Activated CD4-positive, alpha-beta T cell treated with anti-CD3 and anti-CD28 coated beads, Interleukin-2, amount 10 ng/mL, durations not matched to agents 24 days and 14 days (primary cell): ENCODE data around the gene CDC45. TPM values are rescaled to one million over a fixed set of nuclear protein-coding genes. Genes with fewer than 3 reads are reported as not detected.

ENCODE experiments used
- DNase-seq: peaks from one replicate; pipeline ENCODE4 v3.0.0; 2022
- H3K27ac Mint-ChIP-seq: one replicate; pipeline ENCODE4 v1.8.0; 2022; ENCODE audit warnings: mild to moderate bottlenecking, mixed read lengths
- H3K27me3 Mint-ChIP-seq: one replicate; pipeline ENCODE4 v1.8.0; 2022; ENCODE audit warnings: mixed read lengths
- H3K36me3 Mint-ChIP-seq: one replicate; pipeline ENCODE4 v1.8.0; 2022; ENCODE audit warnings: low read depth, mild to moderate bottlenecking, mixed read lengths
- H3K4me1 Mint-ChIP-seq: one replicate; pipeline ENCODE4 v1.8.0; 2021; ENCODE audit warnings: mixed read lengths
- H3K4me3 Mint-ChIP-seq: one replicate; pipeline ENCODE4 v1.8.0; 2022; ENCODE audit warnings: mild to moderate bottlenecking, moderate library complexity, mixed read lengths
- H3K9me3 Mint-ChIP-seq: one replicate; pipeline ENCODE4 v1.8.0; 2021; ENCODE audit warnings: mixed read lengths
- intact Hi-C: fragments of 100-400 bp; cut with micrococcal nuclease; formaldehyde crosslinking; loops from one replicate; pipeline ENCODE4 v1.15.1; 2023
- total RNA-seq: library from RNA; stranded (reverse); gene quantifications from 2 replicates; pipeline ENCODE4 v1.2.3, GENCODE V29; 2022

CDC45 gene
- total RNA-seq, 1 donor from 2014 or later: 123 TPM

DNA sequence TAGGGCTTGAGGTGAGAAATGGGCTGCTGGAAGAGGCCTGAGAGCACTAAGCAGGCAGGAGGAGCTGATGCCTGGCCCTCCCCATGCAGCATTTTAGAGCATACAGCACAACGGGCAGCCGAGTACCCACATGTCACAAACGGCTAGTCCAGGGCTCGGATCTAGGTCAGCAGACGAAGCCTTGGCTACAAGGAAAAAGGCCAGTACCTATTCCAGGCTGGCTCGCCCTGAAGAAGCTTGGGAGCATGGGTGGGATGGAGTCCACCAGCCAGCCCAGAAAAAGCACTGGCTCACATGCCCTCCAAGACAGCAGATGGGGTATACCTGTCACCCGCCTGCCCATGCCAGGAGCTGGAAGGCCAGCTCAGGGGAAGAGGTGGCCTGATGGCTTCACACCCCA is 10.3 kb upstream of the CDC45 start:
- intact Hi-C loops: no loop called here
- no peak overlapping the region for H3K27ac Mint-ChIP-seq
- H3K36me3 Mint-ChIP-seq: peaks cover 64% of the 10 kb centered on the region
- no peak for DNase-seq
- H3K9me3 Mint-ChIP-seq: no peaks in the 10 kb centered on the region
- H3K4me3 Mint-ChIP-seq: no peak overlapping the region
- H3K4me1 Mint-ChIP-seq: peaks cover under 1% of the 10 kb centered on the region
- H3K27me3 Mint-ChIP-seq: no peaks in the 10 kb centered on the region

DNA sequence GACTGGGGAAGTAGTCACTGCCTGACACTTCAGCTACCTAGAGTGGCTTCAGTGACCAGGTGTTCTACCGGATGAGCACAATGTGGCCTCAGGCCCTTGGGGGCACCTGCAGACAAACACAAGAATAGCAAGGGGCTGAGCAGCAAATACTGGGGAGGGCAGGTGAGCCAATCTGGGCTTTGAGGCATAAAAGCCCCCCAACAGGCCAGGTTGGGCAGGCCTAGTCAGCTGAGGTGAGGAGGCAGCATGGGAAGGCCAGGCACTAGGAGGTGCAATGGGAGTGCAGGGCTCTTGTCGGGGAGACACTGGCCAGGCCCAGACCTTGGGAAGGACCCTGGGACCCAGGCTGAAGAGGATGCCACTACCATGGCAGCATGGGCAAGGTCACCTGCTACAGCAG is 9.7 kb upstream of the CDC45 start:
- Mint-ChIP-seq H3K27me3 (no peaks in the 10 kb centered on the region), H3K36me3 (peaks cover 62% of the 10 kb centered on the region), H3K27ac (no peak overlapping the region), H3K4me3 (no peak overlapping the region), H3K9me3 (no peaks in the 10 kb centered on the region), H3K4me1 (no peaks in the 10 kb centered on the region)
- intact Hi-C loops: no loop called here
- no peak for DNase-seq

DNA sequence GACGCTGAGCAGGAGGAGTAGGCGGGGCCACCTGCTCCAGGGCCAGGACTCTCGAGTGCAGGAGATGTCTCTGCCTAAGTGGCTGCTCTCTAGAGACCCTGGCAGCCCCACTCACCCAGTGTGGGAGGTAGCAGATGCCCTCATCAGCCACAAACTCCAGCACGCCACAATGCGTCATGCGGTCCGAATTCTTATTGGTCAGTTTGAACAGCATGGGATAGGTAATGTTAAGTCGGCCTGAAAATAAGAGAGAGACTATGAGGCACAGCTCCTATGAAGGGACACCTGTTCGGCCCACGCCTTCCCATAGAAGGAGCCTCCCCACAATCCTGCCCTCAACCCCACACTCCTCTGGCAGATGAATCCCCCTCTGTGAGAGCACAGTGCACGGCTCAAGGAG is 8.1 kb upstream of the CDC45 start:
- H3K4me3 Mint-ChIP-seq: no peak overlapping the region
- H3K4me1 Mint-ChIP-seq: peaks cover 10% of the 10 kb centered on the region
- no peaks in the 10 kb centered on the region for H3K27me3 Mint-ChIP-seq
- DNase-seq: no peak
- no peak overlapping the region for H3K27ac Mint-ChIP-seq
- intact Hi-C loops: no loop called here
- H3K9me3 Mint-ChIP-seq: no peaks in the 10 kb centered on the region
- peaks cover 61% of the 10 kb centered on the region for H3K36me3 Mint-ChIP-seq

DNA sequence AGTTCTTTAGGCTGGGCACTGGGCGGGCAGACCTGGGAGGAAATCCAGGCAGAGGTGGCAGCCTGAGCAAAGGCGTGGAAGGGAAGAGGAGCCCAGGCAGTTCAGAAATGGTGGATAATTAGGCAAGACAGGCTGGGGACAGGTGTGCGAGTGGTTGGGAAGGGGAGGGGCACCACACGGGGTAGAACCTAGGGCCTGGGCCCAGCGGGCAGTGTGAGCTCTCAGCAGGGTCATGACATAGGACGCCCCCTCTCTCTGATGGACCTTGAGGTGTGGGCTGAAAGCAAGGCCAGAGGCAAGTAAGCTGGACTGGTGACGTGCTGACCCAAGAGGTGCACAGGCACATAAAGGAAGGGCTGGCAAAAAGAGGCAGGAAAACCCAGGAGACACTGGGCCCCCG is 7.5 kb upstream of the CDC45 start:
- no peaks in the 10 kb centered on the region for H3K9me3 Mint-ChIP-seq
- H3K4me3 Mint-ChIP-seq: no peak overlapping the region
- peaks cover 13% of the 10 kb centered on the region for H3K4me1 Mint-ChIP-seq
- intact Hi-C loops: no loop called here
- H3K36me3 Mint-ChIP-seq: peaks cover 60% of the 10 kb centered on the region
- H3K27ac Mint-ChIP-seq: peak overlapping the region; percentile 24
- H3K27me3 Mint-ChIP-seq: no peaks in the 10 kb centered on the region
- DNase-seq: no peak

DNA sequence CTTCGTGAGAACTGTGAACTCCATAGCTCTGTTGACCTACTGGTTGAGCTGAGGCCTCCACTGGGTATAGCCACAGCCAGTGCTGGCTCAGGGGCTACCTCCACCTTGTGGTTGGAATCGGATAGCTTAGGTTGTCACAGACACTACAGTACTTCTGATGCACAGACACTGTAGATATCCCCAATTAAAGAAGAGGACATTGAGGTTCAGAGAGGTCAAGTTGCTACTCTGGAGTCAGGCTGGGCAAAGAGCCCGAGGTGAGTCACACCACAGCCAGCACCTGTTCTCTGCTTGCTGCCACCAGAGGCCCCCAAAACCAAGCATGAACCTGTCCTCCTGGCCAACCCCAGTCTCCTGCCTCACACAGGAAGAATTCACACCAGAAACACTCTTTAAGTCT is 6.1 kb upstream of the CDC45 start:
- Mint-ChIP-seq H3K9me3 (no peaks in the 10 kb centered on the region), H3K36me3 (peaks cover 47% of the 10 kb centered on the region), H3K27ac (no peak overlapping the region)

DNA sequence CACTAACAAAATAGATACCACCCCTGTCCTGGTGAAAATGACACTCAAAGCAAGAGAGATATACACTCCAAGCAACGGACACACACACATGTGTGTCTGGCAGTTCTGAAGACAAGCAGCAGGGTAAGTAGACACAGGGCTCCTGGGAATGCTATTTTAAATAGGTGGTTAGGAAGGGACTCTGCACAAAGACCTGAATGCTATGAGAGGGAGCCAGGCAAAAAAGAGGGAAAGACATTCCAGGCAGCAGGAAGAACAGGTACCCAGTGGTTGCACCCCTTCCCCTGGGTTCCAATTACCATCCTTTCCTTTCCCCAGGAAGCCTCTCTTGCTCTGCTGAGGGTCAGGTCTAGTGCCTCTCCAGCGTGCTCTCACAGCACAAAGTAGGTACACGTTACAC is 3.7 kb upstream of the CDC45 start:
- DNase-seq: no peak
- H3K27me3 Mint-ChIP-seq: no peaks in the 10 kb centered on the region
- H3K4me1 Mint-ChIP-seq: peaks cover 36% of the 10 kb centered on the region
- no peaks in the 10 kb centered on the region for H3K9me3 Mint-ChIP-seq
- intact Hi-C loops: loop anchor here (5.0 kb wide), 1 partner anchor 156 kb away; no protein-coding TSS in a partner anchor
- H3K27ac Mint-ChIP-seq: peak overlapping the region; percentile 60
- H3K4me3 Mint-ChIP-seq: no peak overlapping the region
- H3K36me3 Mint-ChIP-seq: peaks cover 41% of the 10 kb centered on the region

More for the DNA sequence above, 6.1 kb upstream of the CDC45 start:
- intact Hi-C loops: no loop called here
- Mint-ChIP-seq H3K4me1 (peaks cover 22% of the 10 kb centered on the region), H3K4me3 (no peak overlapping the region), H3K27me3 (no peaks in the 10 kb centered on the region)
- no peak for DNase-seq

DNA sequence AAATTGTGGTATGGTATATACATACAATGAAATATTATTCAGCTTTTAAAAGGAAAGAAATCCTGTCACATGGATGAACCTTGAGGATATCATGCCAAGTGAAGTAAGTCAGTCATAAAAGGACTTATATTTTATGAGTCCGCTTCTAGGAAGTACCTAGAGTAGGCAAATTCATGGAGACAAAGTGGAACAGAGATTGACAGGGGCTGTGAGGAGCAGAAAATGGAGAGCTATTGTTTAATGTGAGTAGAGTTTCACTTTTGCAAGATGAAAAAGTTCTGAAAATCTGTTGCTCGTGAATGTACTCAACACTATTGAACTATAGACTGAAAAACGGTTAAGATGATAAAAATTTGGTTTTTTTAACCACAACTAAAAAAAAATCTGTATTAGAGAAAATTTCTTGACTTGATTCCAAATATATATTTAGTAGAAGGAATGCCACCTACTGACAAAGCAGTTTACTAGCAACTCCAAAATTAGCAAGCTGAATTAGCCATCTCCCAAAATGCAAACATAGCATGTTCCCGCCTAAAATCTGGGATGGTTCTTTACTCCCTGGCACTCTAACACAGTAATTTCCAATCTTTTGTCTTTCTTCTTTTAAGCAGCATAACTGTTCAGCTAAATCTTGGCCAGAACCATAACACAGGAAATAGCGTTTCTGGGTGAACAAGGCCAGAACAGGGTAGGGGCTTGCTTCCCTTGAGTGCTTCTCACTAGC is 2.2 kb upstream of the CDC45 start:
- peak overlapping the region; percentile 100 for H3K4me3 Mint-ChIP-seq
- DNase-seq: no peak
- peaks cover 31% of the 10 kb centered on the region for H3K36me3 Mint-ChIP-seq
- intact Hi-C loops: loop anchor here (1.0 to 5.0 kb wide), 3 partner anchors 155 to 355 kb away; partner anchors contain the start of genes DGCR2 and ESS2
- H3K27ac Mint-ChIP-seq: peak overlapping the region; percentile 46
- no peaks in the 10 kb centered on the region for H3K9me3 Mint-ChIP-seq
- H3K4me1 Mint-ChIP-seq: peaks cover 37% of the 10 kb centered on the region
- H3K27me3 Mint-ChIP-seq: no peaks in the 10 kb centered on the region

DNA sequence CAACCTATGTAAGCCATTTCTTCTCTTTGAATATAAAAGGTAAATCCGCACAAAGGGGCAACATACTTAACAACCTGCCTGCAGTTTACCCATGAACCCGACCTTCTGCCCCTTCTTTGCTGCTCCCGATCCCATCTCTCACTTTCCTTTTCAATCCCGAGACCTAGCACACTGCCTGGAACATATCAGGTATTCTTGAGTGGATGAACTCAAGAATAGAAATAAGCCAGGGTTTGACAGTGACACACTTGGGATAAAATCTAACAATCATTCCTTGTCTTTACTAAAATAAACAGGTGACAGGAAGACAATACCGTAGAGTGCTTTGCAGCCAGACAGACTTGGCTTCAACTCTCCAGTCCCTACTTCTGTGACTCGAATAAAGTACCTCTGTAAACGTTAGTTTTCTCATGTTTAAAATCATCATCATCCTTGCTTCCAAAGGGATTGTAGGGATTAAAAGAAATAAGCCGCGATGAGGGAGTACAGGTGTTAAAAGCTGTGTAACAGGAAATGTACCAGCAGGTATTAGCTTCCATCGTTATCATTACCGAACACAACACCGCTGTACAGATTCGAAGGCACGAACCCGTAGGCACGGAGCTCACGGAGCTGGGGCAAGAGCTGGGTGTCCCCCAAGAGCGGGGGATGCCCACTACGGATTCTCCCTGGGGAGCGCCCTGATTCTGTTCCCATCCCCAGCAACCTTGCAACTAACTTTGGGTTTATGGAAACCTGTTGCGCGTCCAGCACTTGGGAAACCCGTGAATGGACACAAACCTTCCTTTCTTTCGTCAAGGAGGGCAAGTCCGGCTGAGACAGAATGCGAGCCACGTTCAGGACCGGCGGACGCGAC is 1.4 kb upstream of the CDC45 start:
- Mint-ChIP-seq H3K27me3 (no peaks in the 10 kb centered on the region), H3K9me3 (no peaks in the 10 kb centered on the region), H3K36me3 (peaks cover 32% of the 10 kb centered on the region), H3K4me3 (peak overlapping the region; percentile 100), H3K27ac (peak overlapping the region; percentile 80), H3K4me1 (peaks cover 37% of the 10 kb centered on the region)
- peak; percentile 74 for DNase-seq
- intact Hi-C loops: loop anchor here (1.0 to 5.0 kb wide), 3 partner anchors 154 to 355 kb away; partner anchors contain the start of genes DGCR2 and ESS2

DNA sequence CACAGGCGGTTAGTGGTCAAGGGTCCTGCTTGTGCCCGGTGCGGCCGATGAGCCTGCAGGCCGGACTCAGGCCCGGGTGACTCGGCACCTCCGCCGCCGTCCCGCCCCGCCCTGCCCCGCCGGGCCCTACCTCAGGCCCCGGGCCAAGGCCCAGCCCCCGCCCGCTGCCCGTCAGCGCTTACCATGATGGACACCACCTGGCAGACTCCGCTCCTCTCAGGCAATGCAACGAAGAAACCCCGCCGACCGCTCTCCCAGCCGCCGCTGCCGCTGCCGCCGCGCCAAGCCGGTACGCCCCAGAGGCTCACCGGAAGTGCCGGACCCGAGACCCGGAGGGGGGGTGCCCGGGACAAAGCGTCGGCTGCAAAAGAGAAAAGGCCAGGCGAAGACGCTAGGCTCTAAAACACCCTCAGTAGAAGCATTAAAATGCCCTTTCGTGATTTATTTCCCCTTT is 792 bp upstream of the CDC45 start, which contains the start of gene UFD1:
Gene UFD1, minus strand, starts transcription at position 293 of the 454 bp plus-strand sequence. Its CDS starts 108 bp downstream, at position 185.
- Mint-ChIP-seq H3K4me1 (peaks cover 37% of the 10 kb centered on the region), H3K4me3 (peak within 1 kb of the TSS; percentile 100), H3K27ac (peak within 1 kb of the TSS; percentile 98), H3K36me3 (peaks cover 33% of the 10 kb centered on the region), H3K9me3 (no peaks in the 10 kb centered on the region), H3K27me3 (no peaks in the 10 kb centered on the region)
- DNase-seq: peak; percentile 95
- intact Hi-C loops: loop anchor here (1.0 to 5.0 kb wide), 6 partner anchors 32 to 356 kb away; partner anchors contain the start of genes C22orf39, DGCR2, ESS2 and MRPL40

DNA sequence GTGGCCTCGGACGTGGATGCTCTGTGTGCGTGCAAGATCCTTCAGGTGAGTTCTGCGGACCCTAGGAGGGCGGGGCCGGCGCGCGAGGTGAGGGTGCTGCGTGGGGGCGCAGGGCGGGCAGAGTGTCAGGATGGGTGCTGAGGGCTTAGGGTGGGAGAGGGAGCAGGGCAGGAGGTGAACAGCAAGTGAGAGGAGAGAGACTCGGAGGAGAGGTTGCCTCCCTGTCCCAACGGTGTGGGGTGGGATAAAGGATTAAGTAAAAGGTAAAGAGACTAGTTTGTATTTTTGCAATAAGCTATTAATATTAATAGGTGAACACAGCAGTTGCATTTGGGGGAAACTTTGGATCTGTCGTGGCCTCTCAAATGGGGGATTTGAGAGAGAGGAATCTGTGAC is 451 bp downstream of the CDC45 start:
- Mint-ChIP-seq H3K4me3 (peak overlapping the region; percentile 100), H3K27me3 (no peaks in the 10 kb centered on the region), H3K27ac (peak overlapping the region; percentile 98), H3K36me3 (peaks cover 39% of the 10 kb centered on the region), H3K9me3 (no peaks in the 10 kb centered on the region), H3K4me1 (peaks cover 40% of the 10 kb centered on the region)
- no peak for DNase-seq
- intact Hi-C loops: no loop called here

DNA sequence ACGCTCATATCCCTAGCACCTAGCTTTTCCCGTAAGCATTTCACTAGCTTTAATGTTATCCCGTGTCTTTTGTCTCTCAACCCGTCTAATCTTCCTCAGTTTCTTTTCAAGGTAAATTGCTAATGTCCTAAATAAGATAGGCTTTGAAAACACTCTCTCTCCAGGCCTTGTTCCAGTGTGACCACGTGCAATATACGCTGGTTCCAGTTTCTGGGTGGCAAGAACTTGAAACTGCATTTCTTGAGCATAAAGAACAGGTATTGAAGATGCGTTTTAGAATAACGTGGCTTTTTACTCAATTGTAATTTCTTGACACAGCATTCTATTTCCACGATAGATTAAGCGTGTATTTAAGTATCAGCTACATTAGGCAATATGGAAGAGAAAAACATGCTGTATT is 1.1 kb downstream of the CDC45 start:
- intact Hi-C loops: no loop called here
- H3K9me3 Mint-ChIP-seq: no peaks in the 10 kb centered on the region
- H3K4me1 Mint-ChIP-seq: peaks cover 38% of the 10 kb centered on the region
- no peaks in the 10 kb centered on the region for H3K27me3 Mint-ChIP-seq
- H3K27ac Mint-ChIP-seq: peak overlapping the region; percentile 98
- H3K4me3 Mint-ChIP-seq: peak overlapping the region; percentile 100
- H3K36me3 Mint-ChIP-seq: peaks cover 37% of the 10 kb centered on the region
- no peak for DNase-seq

DNA sequence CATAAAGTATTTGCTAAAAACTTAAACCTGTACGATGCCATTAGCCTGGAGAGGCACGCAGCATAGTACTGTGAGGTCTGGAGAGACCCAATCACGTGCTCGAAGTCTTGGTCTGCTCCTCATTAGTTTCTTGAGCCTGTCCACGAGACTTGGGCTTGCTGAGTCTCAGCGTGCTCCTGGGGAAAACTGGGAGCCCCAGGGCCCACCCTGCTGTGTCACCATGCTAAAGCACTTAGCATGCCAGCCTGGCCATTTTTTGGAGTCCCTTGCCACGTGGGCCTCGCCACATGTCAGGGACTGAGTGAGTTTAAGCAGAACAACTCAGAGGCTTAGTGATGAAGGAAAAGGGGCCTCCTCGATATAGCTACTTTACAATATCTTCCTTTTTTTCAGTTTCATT is 2.6 kb downstream of the CDC45 start:
- no peaks in the 10 kb centered on the region for H3K27me3 Mint-ChIP-seq
- no peaks in the 10 kb centered on the region for H3K9me3 Mint-ChIP-seq
- no peak overlapping the region for H3K4me3 Mint-ChIP-seq
- intact Hi-C loops: no loop called here
- peaks cover 39% of the 10 kb centered on the region for H3K36me3 Mint-ChIP-seq
- H3K27ac Mint-ChIP-seq: no peak overlapping the region
- H3K4me1 Mint-ChIP-seq: peaks cover 29% of the 10 kb centered on the region
- DNase-seq: no peak

DNA sequence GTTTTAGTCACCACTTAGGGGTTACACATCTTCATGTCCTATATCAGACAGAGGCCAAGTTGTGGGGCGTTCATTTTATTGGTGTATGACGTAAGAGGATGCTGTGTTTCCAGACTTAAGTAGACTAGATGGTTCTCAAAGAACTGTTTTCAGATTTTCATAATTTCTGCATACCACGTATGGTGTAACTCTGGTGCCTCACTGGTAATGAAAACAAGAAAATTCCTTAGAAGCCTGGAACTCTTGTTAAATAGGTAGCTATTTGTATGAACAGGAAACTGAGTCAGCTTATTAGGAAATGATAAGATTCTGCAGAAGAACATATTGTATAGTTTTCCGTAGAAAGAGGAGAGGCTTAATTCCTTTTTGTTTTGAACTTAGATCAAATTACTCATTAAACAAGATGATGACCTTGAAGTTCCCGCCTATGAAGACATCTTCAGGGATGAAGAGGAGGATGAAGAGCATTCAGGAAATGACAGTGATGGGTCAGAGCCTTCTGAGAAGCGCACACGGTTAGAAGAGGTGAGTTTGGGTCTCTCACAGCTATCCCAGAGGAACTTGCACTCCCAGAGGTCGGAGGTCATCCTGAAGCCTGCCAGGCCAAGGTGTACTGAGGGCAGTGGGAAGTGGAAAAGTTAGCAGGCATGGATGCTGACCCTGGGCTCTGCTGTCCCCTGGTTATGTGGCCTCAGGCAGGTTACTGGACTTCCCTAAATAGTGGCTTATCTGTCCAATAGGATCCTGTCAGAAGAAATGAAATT is 3.9 kb downstream of the CDC45 start:
- Mint-ChIP-seq H3K36me3 (peaks cover 46% of the 10 kb centered on the region), H3K9me3 (no peaks in the 10 kb centered on the region), H3K27ac (peak overlapping the region; percentile 30), H3K4me3 (no peak overlapping the region), H3K4me1 (peaks cover 20% of the 10 kb centered on the region), H3K27me3 (no peaks in the 10 kb centered on the region)
- DNase-seq: no peak
- intact Hi-C loops: no loop called here
